ENCODE data around the gene PRAF2.
A peak's percentile ranks its signal among the peaks of the same experiment; 100 is the strongest.

PRAF2 gene

DNA sequence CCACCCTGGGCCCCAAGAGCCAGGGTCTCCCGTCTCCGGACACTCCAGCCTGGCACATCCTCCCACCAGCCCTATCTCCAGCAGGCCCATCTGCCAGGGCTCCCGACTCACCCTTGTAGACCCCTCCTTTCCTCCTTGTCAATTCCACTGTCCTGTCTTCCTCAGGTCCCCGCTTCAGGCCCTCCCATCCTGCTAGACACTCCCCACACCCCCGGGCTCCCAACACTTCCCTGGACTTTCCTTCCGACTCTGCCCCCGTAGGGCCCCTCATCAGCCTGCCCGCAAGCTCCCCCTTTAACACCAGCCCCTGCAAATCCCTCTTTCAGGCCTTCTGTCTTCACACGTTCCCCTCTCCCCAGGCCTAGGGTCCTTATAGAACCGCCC lies 1.1 kb downstream of the PRAF2 start:
- no peak for DNase-seq (ENCODE audit: low spot score)

DNA sequence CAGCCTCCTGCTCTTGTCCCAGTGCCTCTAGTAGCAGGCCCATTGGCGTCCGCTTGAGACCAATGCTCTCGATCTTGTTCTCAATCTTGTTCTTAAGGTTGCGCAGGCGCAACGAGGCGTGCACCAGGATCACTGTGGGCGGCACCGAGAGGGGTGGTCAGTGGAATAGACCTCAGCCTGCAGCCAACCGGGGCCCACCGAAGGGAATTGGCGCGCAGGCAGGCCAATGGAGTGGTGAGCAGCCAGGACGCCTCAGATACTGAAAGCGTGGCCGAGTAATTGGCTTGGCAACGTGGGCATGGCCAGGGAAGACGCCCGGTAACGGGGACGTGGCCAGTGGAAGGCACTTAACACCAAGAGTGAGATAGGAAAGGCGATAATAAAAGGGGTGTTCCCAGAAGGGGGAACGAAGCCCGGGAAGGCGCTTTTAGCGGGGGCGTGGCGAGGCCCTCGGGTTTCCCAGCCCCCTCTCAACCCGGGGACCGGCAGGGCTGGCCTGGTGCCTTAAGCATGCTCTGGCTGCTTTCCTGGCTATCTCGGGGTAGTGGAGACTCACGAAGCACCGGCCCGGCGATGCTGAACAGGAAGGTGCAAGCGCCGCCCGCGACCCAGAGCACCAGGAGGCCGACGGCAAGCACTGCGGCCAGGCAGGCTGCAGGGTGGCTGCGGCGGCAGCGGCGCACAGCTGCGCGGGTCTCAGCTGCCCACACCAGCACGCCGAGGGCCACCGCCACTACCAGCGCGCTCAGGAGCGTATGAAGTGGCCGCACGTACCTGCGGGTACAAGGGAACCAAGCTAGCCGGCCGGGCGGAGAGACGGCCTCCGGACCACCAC lies 1.7 kb downstream of the PRAF2 start:
- DNase-seq (ENCODE audit: low spot score): no peak

DNA sequence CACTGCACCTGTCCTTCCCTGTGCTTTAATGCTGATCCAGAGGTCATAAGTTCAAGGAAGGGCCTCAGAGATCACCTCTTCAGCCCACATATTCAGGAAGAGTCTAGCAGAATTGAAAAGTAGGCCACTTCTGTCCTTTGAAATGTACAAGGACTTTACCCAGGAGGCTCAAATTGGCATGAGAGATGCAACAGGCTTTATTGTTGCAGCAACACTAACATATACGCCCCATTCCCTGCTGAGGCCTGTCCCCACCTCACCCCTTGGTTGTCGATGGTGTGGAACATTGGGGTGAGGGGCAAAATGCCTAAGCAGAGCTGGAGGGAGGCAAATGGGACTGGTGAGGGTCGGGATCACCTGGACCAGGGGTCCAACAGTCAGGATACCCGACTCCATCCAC lies 2.8 kb downstream of the PRAF2 start:
- DNase-seq (ENCODE audit: low spot score): no peak

DNA sequence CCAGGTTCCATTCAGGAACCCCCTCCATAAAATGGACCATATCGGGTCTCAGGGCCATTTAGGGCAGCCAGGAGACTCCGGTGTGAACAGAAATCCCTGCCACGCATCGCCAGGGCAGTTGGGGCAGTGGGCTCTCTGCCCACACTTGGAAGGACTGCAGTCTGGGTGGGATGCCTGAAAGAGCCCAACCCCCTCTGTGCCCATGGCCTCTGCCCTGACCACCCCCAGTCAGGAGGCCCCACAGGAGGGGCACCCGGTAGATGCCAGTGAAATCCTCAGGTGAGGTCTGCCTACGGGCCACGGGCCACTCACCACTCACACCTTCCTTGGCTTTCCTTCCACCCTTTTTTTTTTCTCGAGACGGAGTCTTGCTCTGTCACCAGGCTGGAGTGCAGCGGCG lies 4.8 kb downstream of the PRAF2 start:
- DNase-seq (ENCODE audit: low spot score): no peak

DNA sequence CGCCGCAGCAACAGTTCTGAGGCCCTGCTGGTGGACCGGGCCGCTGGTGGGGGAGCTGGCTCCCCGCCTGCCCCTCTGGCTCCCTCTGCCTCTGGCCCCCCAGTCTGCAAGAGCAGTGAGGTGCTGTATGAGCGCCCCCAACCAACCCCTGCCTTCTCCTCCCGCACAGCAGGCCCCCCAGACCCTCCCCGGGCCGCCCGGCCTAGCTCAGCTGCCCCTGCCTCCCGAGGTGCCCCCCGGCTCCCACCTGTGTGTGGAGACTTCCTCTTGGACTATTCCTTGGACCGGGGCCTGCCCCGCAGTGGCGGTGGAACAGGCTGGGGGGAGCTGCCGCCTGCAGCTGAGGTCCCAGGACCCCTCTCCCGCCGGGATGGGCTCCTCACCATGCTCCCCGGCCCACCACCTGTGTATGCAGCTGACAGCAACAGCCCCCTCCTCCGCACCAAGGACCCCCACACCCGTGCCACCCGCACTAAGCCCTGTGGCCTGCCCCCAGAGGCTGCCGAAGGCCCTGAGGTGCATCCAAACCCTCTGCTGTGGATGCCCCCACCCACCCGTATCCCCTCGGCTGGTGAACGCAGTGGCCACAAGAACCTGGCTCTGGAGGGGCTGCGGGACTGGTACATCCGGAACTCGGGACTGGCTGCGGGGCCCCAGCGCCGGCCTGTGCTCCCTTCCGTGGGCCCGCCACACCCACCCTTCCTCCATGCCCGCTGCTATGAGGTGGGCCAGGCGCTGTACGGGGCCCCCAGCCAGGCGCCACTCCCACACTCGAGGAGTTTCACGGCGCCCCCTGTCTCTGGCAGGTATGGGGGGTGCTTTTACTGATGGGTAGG lies 6.3 kb downstream of the PRAF2 start:
- no peak for DNase-seq (ENCODE audit: low spot score)

DNA sequence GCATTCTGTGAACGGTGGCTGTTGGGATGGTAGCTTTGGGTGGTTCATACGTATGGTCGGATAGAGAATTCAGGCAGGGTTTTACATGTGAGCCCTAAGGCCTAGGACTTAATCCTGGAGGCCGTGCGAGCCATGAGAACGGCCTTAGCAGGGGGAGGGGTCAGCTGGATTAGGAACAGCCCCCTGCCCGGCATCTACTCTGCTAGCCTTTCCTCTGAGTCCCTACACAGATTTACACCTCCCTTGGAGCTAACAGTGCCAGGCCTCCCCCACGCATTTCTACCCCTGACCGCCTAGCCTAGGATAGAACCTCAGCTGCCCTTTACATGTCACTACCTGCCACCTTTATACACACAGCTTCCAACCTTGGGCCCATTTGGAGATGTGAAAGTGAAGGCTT lies 7.1 kb downstream of the PRAF2 start:
- no peak for DNase-seq (ENCODE audit: low spot score)

DNA sequence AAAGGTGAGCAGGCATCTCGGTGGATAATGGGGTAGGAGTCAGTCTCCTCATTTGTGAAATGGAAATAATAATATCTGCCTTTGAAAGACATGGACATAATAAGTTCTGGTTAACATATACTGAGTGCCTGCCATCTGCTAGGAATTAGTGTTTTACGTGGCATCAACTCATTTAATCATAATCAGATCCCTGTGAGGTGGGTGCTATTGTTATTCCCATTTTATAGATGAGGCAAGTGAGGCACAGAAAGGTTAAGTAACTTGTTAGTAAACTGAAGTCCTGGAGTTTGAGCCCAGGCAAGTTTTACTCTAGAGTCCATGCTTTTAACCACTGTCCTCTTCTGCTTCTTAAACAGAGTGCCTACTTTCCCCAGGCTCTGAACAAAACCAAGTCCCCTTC lies 7.5 kb downstream of the PRAF2 start:
- no peak for DNase-seq (ENCODE audit: low spot score)

DNA sequence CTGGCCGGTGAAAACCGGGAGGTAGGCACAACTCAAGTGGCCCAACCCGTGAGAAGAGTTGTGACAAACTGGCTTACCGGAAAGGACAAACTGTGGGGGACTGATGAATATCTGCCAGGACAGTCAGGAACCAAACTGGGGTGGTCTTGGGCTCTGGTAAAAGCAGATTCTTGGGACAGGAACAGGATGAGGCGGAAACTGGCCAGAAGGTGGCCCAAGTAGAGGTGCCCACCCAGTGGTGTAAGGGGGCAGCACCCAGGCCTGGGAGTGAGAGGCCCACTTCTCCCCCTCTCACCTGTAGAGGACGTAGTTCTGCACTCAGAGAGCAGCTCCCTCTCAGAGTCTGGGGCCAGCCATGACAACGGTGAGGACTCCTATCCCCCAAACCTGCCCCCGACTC lies 9.1 kb downstream of the PRAF2 start:
- DNase-seq (ENCODE audit: low spot score): no peak

DNA sequence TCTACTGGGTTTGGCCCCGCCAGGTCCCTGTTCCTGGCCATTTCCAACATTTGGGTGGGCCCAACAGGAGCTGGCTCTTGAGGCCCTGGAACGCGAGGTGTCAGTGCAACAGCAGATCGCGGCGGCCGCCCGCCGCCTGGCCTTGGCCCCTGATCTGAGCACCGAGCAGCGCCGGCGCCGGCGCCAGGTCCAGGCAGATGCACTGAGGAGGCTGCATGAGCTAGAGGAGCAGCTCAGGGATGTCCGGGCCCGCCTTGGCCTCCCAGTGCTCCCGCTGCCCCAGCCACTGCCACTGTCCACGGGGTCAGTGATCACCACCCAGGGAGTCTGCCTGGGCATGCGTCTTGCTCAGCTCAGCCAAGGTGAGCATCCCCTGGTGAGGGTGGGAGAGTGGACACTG lies 9.5 kb downstream of the PRAF2 start:
- DNase-seq (ENCODE audit: low spot score): no peak

DNA sequence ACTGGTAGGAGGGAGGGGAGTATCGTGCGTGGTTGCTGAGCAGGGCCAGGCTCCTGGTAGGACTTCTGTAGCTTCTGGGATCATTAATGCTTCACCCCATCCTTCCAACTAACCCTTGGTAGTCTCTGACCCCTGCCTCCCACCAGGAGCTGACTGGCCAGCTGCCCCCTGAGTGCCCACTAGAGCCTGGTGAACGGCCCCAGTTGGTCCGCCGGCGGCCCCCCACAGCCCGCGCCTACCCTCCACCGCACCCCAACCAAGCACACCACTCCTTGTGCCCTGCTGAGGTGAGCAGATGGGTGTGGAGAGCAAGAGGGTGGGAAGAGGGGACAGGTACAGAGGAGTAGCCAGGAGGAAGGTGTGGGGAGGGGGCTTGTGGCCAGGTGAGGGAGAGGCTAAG lies 10.1 kb downstream of the PRAF2 start:
- DNase-seq (ENCODE audit: low spot score): no peak

DNA sequence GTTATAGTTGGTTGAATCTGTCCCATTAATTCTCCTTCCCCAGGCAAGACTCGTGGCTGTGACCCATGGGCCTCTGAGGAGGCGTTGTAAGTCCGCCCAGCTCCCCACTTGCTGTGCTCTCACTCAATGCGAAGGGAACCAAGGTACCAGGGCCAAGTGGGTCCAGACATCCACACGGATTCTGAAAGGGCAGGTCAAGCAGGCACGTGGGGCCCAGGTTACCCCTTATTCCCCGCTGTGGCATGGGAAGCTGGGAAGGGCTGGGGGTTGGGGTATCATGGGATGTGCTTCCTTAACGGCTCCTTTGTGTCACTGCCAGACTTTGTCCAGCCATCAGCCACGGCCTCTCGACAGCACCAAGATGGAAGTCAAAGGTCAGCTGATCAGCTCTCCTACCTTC lies 11.9 kb downstream of the PRAF2 start:
- DNase-seq (ENCODE audit: low spot score): no peak

DNA sequence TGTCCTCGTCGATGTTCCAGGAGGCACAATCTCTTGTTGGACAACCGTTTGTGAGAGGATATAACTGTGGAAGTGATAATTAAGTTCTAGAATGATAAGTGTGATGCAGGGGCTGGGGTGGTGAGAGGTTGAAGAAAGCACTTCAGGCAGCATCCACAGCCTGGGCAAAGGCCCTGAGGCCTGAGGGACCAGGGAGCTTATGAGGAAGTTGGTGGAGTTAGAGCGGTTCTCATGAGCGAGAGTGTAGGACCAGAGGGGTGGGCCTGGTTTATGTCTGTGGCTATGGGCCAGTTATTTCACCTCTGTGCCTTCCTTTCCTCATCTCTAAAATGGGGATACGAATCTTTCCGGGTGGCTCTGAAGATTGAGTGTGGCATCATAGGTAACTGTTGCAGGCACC lies 12.3 kb downstream of the PRAF2 start:
- no peak for DNase-seq (ENCODE audit: low spot score)

DNA sequence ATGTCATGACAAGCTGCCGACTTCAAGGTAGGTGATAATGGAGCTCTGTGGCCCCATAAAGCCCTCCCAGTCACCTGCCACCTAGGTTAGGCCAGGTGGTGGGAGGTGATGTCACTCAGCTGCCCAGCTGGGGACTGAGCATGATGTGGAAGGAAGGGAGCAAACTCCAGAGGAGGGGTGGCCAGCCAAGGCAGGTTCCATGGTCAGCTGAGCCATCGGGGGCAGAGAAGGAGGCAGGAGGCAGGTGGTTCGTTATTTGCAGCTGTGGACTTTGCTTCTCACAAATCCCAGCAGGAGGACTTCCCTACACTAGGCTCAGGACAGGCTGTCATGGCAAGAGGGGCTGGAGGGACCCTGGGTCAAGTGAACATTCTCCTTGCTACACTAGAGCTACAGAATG lies 12.9 kb downstream of the PRAF2 start:
- no peak for DNase-seq (ENCODE audit: low spot score)

DNA sequence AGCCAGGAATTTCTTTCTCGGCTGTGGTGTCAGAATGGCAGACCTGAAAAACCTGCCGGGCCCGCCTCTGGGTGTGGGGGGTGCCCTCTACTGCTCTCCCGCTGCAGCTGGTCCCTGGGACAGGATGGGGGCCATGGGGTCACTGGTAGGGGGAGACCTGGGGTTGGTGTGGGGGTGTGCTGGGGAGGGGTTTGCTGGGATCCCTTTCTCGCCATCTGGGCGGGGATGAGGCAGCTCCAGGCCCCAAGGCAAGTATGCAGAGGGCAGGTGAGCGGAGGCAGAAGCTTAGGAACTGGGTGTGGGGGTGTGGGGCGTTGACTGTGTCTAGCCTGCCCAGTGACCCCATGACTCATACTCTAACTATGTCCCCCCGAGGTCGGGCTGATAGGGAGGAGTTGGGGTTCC lies 14.1 kb downstream of the PRAF2 start:
- DNase-seq (ENCODE audit: low spot score): no peak

DNA sequence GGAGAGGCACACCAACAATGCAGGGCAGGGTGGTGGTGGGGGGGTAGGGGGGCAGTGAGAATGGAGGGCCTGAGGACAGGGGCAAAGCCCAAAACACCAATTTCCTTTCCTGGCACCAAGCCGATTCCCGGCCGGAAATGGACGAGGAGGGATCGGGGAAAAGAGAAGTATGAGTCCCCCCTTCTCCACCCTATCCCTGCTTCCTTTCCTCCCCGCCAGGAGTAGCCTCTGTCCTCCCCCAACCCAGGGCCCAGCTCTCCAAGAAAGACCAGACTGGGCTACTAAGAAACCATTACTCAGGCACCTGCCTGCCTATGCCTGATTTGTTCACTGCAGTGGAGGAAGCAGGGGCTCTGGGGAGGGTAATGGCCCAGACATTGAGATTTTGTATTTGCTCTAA lies 14.6 kb downstream of the PRAF2 start:
- no peak for DNase-seq (ENCODE audit: low spot score)

DNA sequence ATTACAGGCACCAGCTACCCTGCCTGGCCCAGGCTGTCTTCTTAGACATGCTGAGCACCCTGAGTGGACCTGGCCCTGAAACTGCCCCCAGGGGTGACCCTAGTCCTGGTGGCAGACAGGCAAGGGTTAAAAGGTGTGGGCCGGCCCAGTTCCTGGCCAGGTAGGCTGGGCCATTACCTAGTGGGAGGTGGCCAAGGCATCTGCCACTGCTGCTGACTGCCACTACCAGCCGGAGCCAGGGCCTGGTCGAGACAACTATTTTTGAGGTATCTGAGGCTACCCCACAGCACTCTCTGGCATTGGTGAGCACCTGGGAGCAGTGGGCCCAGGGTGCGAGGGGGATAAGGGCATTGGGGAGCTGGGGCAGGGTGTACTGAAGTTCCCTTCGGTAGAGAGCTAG lies 15.0 kb downstream of the PRAF2 start, which contains the start of gene CCDC120:
Gene CCDC120 (plus strand): TSS at position 206 of the 400 bp plus-strand sequence. CDS start 3,043 bp downstream, outside the sequence.
- no peak for DNase-seq (ENCODE audit: low spot score)

DNA sequence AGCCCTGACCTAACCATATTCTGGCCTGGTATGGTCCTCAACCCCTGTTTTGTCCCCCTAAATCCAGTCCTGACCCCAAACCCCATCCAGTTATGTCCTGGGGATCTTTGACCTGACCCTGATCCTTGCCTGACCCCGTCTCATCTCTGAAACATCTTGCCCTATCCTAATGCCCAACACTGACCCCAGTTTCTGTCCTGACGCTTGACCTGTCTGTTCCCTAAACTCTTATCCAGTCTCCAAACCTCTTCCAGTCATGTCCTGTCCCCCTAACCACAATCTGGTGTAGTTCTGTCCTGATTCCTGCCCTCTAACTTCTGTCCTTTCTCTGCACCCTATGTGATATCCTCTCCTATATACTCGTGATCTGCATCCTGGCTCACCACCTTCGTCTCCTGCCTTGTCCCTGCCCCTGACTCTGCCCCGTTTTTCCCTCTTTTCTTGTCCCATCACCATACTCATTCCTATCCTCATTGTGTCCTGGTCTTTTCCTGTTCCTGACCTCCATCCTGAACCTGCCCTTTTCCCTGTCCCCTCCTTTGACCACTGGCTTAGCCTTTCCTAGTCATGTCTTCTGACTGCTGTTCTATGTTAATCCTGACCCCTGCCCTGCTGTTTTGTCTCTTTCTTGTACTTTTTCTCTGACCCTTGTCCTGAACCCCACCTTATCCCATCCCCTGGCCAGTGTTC lies 19.6 kb downstream of the PRAF2 start:
- no peak for DNase-seq (ENCODE audit: low spot score)

DNA sequence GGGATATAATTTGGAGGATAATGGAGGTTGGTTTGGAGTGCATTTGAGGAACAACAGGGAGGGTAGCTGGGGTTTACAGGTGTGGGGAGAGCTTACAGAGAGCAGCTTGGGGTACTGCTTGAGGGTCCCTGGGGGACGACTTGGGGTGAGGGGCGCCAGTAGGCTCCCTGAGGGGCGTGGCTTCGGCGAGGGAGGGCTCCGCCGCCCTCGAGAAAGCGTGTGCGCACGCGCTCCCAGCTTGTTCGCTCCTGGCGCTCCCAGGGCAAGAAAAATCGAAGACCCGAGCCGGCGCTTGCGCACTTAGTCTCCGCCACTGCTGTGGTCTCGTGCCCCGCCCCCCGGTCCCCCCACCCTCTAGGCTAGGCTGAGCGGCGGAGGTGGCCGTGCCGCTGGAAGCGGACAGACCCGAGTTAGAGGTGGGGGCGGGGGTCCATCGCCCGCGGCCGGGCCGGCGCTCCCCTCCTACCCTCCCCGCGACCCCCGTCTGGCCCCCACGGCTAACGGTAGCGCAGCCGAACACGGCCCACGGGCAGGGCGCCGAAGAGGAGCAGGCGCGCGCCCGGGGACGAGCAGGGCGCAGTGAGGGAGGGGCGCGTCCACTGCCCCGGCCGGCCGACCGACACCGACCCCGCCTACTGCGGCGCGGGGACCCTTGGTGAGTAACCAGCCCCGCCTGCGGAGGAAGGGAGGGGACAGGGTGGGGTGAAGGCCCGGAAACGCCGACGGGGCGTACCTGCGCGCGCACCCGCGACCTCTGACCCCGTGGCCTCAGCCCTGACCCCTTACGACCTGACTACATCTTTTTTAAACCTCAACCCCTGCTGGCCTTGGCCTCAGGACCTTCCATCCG lies 20.4 kb downstream of the PRAF2 start:
- peak; percentile 57 for DNase-seq (ENCODE audit: low spot score)

DNA sequence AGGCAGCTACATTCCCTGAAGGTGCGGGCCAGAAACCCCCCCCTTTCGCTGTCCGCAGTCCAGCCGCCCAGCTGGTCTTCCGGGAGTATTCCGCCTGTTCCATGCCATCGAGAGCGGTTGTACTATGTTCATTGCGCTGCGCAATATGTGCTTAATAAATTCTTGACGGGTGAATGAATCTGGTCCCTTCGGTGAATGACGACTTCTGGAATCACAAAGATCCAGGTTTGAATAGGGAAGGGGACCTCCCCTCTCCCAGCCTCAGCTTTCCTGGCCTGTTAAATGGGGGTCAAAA lies 29.9 kb downstream of the PRAF2 start:
- DNase-seq (ENCODE audit: low spot score): no peak

DNA sequence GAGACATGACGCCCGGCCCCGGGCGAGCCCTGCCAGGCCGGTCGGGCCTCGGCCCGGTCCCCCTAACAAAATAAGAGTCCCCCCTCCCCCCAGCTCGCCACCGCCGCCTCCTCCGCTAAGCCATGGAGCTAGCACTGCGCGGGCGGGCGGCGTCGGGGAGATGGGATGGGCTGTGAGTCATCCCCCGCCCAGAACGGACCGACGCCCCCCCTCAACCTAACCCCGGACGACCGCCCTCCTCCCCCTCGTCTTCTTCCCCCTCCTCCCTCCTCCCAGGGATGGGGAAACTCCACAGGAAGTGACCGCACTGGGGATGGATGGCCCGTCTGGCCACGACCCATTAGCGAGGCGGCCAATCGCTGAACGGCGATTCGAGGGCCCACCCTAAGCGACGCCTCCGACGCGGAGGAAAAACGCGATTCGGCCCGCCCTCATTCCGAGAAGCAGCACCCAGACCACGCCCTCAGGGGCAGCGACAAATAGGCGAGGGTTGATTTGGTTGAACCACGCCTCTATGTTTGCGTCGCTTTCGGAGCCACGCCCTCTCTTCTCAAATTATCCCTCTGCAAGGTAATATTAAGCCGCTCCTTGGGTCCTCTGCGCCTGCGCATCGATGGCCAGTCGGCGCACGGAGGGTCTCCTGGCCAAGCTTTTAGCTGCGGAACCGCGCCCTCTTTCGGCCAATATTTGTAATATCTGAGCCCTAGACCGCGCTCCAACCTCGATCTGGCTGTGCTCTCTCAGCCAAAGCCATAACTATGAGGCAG lies 30.4 kb downstream of the PRAF2 start, which contains the start of gene TFE3:
Gene TFE3 (minus strand): TSS at position 138 of the 767 bp plus-strand sequence. CDS start 131 bp downstream, at position 7.
- peak; percentile 97 for DNase-seq (ENCODE audit: low spot score)

DNA sequence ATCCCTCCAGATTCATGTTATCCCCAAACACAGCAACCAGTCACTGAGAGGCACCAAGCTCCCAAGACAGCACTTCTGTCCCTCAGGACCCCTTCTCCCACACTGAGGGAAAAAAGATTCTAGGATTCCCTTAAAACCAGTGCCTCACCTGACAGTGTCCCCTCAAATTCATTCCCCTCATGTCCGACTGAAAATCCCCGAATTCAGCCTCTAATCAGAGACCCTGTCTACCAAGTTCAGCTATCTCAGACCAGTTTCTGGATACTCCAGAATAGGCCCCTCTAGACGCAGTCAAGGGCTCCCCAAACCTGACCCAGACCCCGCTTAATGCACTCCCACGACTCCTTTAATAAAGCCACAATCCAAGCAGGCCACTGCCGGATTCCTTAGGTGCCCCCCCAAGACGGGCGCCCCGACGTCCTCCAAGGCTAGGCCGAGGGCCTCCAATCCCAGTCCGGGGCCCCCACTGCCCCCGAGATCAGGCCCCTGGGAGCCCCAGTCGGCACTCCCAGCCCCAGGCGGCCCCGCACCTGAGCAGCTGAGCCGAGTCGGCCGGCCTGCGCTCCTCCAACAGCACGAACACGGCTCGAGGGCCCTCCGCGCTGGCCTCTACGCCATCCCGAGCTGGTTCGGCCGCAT lies 31.1 kb downstream of the PRAF2 start:
- no peak for DNase-seq (ENCODE audit: low spot score)
